Esophagus muscularis mucosa (tissue), 3 donors: ENCODE results near the gene KCNB1.

Experiments used
- CTCF ChIP-seq, 3 experiments: fragments of 200-600 bp in 2 of 3; fragments of 450-650 bp in 1 of 3; sonication (generic) in 2 of 3; IDR thresholded peaks; one replicate each; pipeline ENCODE4 v1.5.1; 2017 to 2019; ENCODE audit warnings: antibody characterized with exemption in 3 of 3, mild to moderate bottlenecking in 2 of 3, moderate library complexity in 1 of 3
- EP300 ChIP-seq: sonication (generic); formaldehyde crosslinking; IDR thresholded peaks from one replicate; pipeline ENCODE4 v1.6.1; 2017; ENCODE audit warnings: antibody characterized with exemption

DNA sequence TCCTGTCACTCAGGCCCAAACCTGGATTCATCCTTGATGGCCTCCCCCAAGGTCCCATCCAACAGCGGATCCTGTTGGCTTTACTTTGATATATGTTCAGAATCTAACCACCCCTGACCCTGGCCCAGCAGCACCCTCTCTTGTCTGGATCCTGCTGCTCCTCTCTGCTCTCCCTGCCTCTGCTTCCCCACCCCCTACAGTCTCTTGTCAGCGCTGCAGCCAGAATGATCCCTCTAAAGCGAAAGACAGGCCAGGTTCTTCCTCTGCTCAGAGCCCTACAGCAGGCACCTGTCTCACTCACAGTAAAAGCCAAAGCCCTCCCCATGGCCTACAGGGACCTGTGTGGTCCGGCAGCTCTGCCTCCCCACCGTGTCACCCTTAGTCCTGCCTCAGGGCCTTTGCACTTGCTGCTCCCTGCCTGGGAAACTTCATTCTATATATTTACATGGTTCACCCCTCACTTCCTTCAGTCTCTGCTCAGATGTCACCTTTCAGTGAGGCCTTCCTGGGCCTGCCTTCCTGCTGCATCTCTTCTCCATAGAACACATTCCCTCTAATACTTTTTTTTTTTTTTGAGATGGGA lies 37.4 kb upstream of the KCNB1 start:
- no peak for TF ChIP-seq CTCF (IDR thresholded peaks at IDR 0.05)
- TF ChIP-seq EP300, result no peak
